Measurements from ENCODE around the gene FAM186B.
A peak's percentile ranks its signal among the peaks of the same experiment; 100 is the strongest.

FAM186B gene

GRCh38 chr12:49567611-49568441 is 37.6 kb downstream of the FAM186B start, which contains the start of gene MCRS1:
Gene MCRS1 (minus strand): TSS chr12:49568142. CDS start chr12:49566731, 1,411 bp downstream.
- DNase-seq (ENCODE audit: low read depth) = peak; percentile 77

- no peak for DNase-seq (ENCODE audit: low read depth)
Observed at GRCh38 chr12:49567302-49567610, 38.2 kb downstream of the FAM186B start.

GRCh38 chr12:49566361-49566760 is 39.1 kb downstream of the FAM186B start:
- no peak for DNase-seq (ENCODE audit: low read depth)

- DNase-seq (ENCODE audit: low read depth) = no peak
Observed at GRCh38 chr12:49565406-49566265, 39.8 kb downstream of the FAM186B start.

- DNase-seq (ENCODE audit: low read depth) = no peak
Observed at GRCh38 chr12:49564686-49565405, 40.6 kb downstream of the FAM186B start.

GRCh38 chr12:49563951-49564685 is 41.3 kb downstream of the FAM186B start:
- DNase-seq (ENCODE audit: low read depth) = no peak

- DNase-seq (ENCODE audit: low read depth) = no peak
Observed at GRCh38 chr12:49562831-49563230, 42.6 kb downstream of the FAM186B start.

- DNase-seq (ENCODE audit: low read depth) = no peak
Observed at GRCh38 chr12:49562233-49562632, 43.2 kb downstream of the FAM186B start.

GRCh38 chr12:49560695-49561094 is 44.7 kb downstream of the FAM186B start:
- DNase-seq (ENCODE audit: low read depth) = no peak

- no peak for DNase-seq (ENCODE audit: low read depth)
Observed at GRCh38 chr12:49559011-49559675, 46.3 kb downstream of the FAM186B start.

- no peak for DNase-seq (ENCODE audit: low read depth)
Observed at GRCh38 chr12:49558526-49558925, 46.9 kb downstream of the FAM186B start.

- DNase-seq (ENCODE audit: low read depth) = no peak
Observed at GRCh38 chr12:49557917-49558215, 47.6 kb downstream of the FAM186B start.

GRCh38 chr12:49557187-49557916 is 48.1 kb downstream of the FAM186B start:
- DNase-seq (ENCODE audit: low read depth) = no peak

GRCh38 chr12:49556391-49557186 is 48.9 kb downstream of the FAM186B start:
- no peak for DNase-seq (ENCODE audit: low read depth)

GRCh38 chr12:49555631-49556390 is 49.6 kb downstream of the FAM186B start:
- DNase-seq (ENCODE audit: low read depth) = no peak

GRCh38 chr12:49554266-49554665 is 51.2 kb downstream of the FAM186B start:
- DNase-seq (ENCODE audit: low read depth) = no peak

GRCh38 chr12:49553512-49554088 is 51.8 kb downstream of the FAM186B start:
- DNase-seq (ENCODE audit: low read depth) = no peak

GRCh38 chr12:49552899-49553298 is 52.5 kb downstream of the FAM186B start:
- no peak for DNase-seq (ENCODE audit: low read depth)

- no peak for DNase-seq (ENCODE audit: low read depth)
Observed at GRCh38 chr12:49552425-49552824, 53.0 kb downstream of the FAM186B start.
